Suprapubic skin (tissue), 3 donors: ENCODE data around the gene RMDN3.

Source experiments
- CTCF ChIP-seq, 2 donors: fragments of 200-600 bp in 1 of 2; fragments of 450-650 bp in 1 of 2; sonication (generic) in 1 of 2; IDR thresholded peaks; one replicate each; pipeline ENCODE4 v1.5.1; 2016 to 2019; ENCODE audit warnings: antibody characterized with exemption in 2 of 2, mild to moderate bottlenecking in 1 of 2, moderate library complexity in 1 of 2
- EP300 ChIP-seq: sonication (generic); formaldehyde crosslinking; IDR thresholded peaks from one replicate; pipeline ENCODE4 v1.6.1; 2017; ENCODE audit warnings: antibody characterized with exemption

GRCh38 chr15:40716165-40716564 lies 38.9 kb downstream of the RMDN3 start:
- TF ChIP-seq CTCF (IDR thresholded peaks at IDR 0.05) (no peak), EP300 (no peak)
